Thyroid gland (tissue), 4 donors: ENCODE measurements around the gene RALBP1. TPM values are rescaled to one million over a fixed set of nuclear protein-coding genes. Genes with fewer than 3 reads are reported as not detected.
A peak's percentile ranks its signal among the peaks of the same experiment; 100 is the strongest.
"Not testable (repeated sequence)": the region's sequence is repeated elsewhere in the genome, so short reads cannot be mapped to it uniquely, and the experiment has no call there.

ENCODE experiments used
- DNase-seq, 2 donors: peaks; one replicate each; pipeline ENCODE4 v3.0.0-alpha.2; 2019
- H3K27ac ChIP-seq, 3 donors: fragments of 200-600 bp; sonication (generic); 1 replicate in 2 of 3; 2 replicates in 1 of 3; pipeline ENCODE4 v1.5.1; 2016 to 2019; ENCODE audit warnings: mild to moderate bottlenecking in 1 of 3, moderate library complexity in 1 of 3
- H3K27me3 ChIP-seq: fragments of 200-600 bp; sonication (generic); one replicate; pipeline ENCODE4 v1.5.1; 2019
- H3K36me3 ChIP-seq, 2 donors: fragments of 200-600 bp; sonication (generic); one replicate each; pipeline ENCODE4 v1.5.1; 2016 to 2019
- H3K4me1 ChIP-seq, 2 donors: fragments of 200-600 bp; sonication (generic); one replicate each; pipeline ENCODE4 v1.5.1; 2017 to 2019
- H3K4me3 ChIP-seq, 3 donors: fragments of 200-600 bp; sonication (generic); replicated peaks in 1 of 3; 1 replicate in 2 of 3; 2 replicates in 1 of 3; pipeline ENCODE4 v1.5.1; 2016; ENCODE audit warnings: mild to moderate bottlenecking in 1 of 3
- H3K9me3 ChIP-seq: fragments of 200-600 bp; sonication (generic); one replicate; pipeline ENCODE4 v1.5.1; 2017
- POLR2A ChIP-seq, 2 donors: fragments of 450-650 bp; IDR thresholded peaks; one replicate each; pipeline ENCODE4 v1.6.1; 2017; ENCODE audit warnings: antibody characterized with exemption in 2 of 2, mild to moderate bottlenecking in 2 of 2, moderate library complexity in 1 of 2
- WGBS, 2 donors: methylation state at CpG; one replicate each; pipeline ENCODE4 v1.1.5; 2017; 5-methylcytosine and 5-hydroxymethylcytosine counted together
- intact Hi-C: fragments of 100-400 bp; cut with DNase I; formaldehyde crosslinking; loops from one replicate; pipeline ENCODE4 v1.15.1; 2023
- total RNA-seq, 4 donors: library from RNA; depleted of rRNA; stranded (reverse); fragments of >200 nt; gene quantifications; one replicate each; pipeline ENCODE4 v1.2.3, GENCODE V29; 2016
- TF ChIP-seq, protein P1 (sequence below), 6 experiments: fragments of 200-600 bp in 3 of 6; fragments of 450-650 bp in 3 of 6; sonication (generic) in 3 of 6; IDR thresholded peaks; one replicate each; pipeline ENCODE4 v1.5.1; 2016 to 2019; ENCODE audit warnings: antibody characterized with exemption in 6 of 6, mild to moderate bottlenecking in 2 of 6, inconsistent platforms in 1 of 6, moderate library complexity in 1 of 6

The RALBP1 gene
- total RNA-seq, result 10 to 100 TPM; 46.6 to 69.9 (median 62.8) TPM

DNA sequence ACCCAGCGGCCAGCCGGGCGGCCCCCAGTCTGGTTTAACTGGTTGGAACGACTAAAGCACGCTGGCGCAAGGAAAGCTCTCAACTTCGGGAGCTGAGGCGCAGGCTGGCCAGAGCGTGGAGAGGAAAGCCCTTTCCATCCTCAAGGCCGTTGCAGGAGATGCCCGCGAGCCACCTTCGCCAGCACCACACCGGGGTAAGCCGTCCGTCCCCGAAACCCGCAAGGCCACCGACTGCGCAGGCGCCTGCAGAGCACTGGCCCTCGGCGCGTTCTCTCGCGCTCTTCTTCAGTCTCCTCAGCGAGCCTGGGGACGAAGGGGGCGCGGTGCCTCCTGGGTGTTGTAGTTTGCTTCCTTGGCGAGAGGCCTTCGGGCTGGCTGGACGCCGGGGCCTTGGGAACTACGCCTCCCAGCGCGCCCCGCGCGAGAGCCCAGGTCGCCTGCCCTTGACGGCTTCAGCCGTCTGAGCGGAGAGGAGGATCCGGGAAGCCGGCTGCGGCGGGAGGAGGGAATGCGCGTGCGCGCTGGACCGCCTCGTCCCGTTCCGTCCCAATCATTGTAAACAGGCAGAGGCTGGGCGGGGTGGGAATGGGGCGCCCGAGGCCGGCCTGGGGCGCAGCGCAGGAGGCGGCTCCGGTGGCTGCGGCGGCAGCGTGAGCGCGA is at the start of gene RALBP1:
TSS of gene RALBP1 (plus strand) at position 531 of the 660 bp plus-strand sequence. CDS start 37,533 bp downstream, outside the sequence.
- intact Hi-C loops, result no loop called here
- DNase-seq, result peak; percentile 100
- peak; percentile 52 to 90 for TF ChIP-seq POLR2A (IDR thresholded peaks at IDR 0.05)
- TF ChIP-seq, protein P1, sequence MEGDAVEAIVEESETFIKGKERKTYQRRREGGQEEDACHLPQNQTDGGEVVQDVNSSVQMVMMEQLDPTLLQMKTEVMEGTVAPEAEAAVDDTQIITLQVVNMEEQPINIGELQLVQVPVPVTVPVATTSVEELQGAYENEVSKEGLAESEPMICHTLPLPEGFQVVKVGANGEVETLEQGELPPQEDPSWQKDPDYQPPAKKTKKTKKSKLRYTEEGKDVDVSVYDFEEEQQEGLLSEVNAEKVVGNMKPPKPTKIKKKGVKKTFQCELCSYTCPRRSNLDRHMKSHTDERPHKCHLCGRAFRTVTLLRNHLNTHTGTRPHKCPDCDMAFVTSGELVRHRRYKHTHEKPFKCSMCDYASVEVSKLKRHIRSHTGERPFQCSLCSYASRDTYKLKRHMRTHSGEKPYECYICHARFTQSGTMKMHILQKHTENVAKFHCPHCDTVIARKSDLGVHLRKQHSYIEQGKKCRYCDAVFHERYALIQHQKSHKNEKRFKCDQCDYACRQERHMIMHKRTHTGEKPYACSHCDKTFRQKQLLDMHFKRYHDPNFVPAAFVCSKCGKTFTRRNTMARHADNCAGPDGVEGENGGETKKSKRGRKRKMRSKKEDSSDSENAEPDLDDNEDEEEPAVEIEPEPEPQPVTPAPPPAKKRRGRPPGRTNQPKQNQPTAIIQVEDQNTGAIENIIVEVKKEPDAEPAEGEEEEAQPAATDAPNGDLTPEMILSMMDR (IDR thresholded peaks at IDR 0.05), result peak in 3 of 6 experiments; percentile 20 to 53 (median 20)
- peak within 1 kb of the TSS; percentile 89 to 95 (median 93) for H3K4me3 ChIP-seq
- no peaks in the 10 kb centered on the region for H3K27me3 ChIP-seq
- WGBS, 2 donors, result 1 to 2% methylated on average over 39 to 54 of the region's 69 CpGs
- peaks cover 0 to 6% of the 10 kb centered on the region in 2 donors for H3K36me3 ChIP-seq
- peak within 1 kb of the TSS; percentile 94 to 95 (median 94) for H3K27ac ChIP-seq
- peaks cover 15% of the 10 kb centered on the region in 2 donors for H3K4me1 ChIP-seq
- H3K9me3 ChIP-seq, result no peaks in the 10 kb centered on the region

DNA sequence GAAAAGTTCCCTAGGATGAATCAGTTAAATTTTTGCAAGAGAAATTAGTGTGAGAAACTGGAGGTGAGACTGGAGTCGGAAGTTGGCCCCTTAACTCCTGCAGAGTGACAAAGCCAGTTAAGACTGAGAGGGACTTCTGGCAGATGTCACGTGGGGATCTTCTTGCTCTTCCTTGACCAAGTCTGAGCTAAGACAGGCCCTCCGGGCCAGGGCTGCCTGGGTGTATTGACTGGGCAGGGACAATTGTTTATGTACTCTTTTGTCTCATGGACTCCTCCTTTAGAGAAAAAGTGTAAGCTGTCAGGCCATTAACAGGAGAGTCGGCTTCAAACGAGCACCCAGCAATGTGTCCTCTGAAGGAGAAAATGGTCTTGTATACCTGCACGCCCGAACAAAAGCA is 48.6 kb upstream of the RALBP1 start:
- 90% methylated on average over 7 of the region's 7 CpGs for WGBS, 2 donors
- TF ChIP-seq POLR2A (IDR thresholded peaks at IDR 0.05), result no peak
- TF ChIP-seq, protein P1 (IDR thresholded peaks at IDR 0.05), result no peak
- H3K27ac ChIP-seq, result no peak overlapping the region
- peaks cover 9 to 12% of the 10 kb centered on the region in 2 donors for H3K4me1 ChIP-seq
- intact Hi-C loops, result no loop called here
- DNase-seq, result no peak
- H3K27me3 ChIP-seq, result no peaks in the 10 kb centered on the region
- H3K36me3 ChIP-seq, result no peaks in the 10 kb centered on the region
- H3K4me3 ChIP-seq, result no peak overlapping the region
- H3K9me3 ChIP-seq, result no peaks in the 10 kb centered on the region

DNA sequence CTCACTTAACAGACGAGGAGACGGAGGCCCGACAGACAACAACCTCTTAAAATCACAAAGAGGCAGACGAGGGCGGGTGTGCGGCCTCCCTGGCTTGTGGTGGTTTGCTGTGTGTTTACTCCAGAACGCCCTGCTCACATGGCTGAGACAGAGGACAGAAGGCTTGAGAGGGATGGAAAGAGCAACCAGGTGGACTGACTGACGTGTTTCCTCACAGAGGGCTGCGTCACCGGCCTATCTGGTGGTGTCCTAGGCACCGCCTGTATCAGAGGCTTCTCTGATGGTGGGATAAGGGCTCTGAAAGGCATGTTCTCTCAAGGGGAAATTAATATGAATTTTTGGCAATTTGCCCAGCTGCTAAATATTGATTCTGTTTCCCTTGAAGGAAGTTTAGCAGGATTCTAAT is 47.0 kb upstream of the RALBP1 start:
- no peaks in the 10 kb centered on the region for H3K9me3 ChIP-seq
- peak in 1 of 2 donors; percentile 9 for DNase-seq
- H3K27ac ChIP-seq, result no peak overlapping the region
- no peaks in the 10 kb centered on the region for H3K36me3 ChIP-seq
- no peak for TF ChIP-seq POLR2A (IDR thresholded peaks at IDR 0.05)
- TF ChIP-seq, protein P1 (IDR thresholded peaks at IDR 0.05), result no peak
- 82 to 89% methylated on average over 11 of the region's 11 CpGs for WGBS, 2 donors
- H3K4me3 ChIP-seq, result no peak overlapping the region
- no peaks in the 10 kb centered on the region for H3K27me3 ChIP-seq
- intact Hi-C loops, result no loop called here
- peaks cover 1 to 6% of the 10 kb centered on the region in 2 donors for H3K4me1 ChIP-seq

DNA sequence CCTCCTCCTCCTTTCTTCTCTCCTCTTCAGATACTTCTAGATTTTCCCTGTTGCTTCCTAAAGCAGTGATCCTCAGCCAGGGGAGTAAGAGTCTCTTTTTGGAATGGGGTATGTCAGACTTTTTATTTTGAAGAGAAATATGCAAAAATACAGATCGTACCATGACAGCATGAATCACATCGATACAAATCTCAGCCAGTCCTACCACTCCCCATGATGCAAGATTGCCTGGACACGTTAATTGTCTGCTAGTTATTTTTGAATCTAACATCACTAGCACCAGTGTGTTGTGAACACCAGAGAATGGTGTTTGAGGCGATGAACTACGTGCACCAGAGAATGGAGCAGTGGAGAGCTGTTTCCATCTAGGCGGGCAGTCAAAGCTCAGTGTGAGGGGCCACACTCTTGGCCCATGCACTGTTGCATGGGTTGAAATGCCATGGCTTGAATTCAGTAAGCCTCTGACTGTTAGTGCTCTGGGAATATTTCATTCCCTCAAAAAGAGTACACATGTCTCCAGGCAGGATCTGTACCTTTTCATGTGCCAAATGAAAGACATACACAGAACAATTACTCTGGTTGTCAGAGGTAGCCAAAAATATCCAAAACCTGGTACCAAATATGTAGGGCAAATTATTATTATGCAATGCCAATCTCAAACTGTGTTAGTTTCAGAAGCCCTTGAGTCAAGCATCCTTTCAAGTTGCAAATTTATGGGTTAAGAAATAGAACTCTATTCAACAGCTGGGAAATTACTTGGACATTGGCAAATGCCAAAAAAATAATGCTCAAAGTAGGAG is 46.3 kb upstream of the RALBP1 start:
- Histone ChIP-seq H3K27ac (no peak overlapping the region), H3K27me3 (no peaks in the 10 kb centered on the region), H3K4me1 (no peaks in the 10 kb centered on the region), H3K4me3 (no peak overlapping the region), H3K9me3 (no peaks in the 10 kb centered on the region), H3K36me3 (no peaks in the 10 kb centered on the region)
- no peak for DNase-seq
- intact Hi-C loops, result no loop called here
- TF ChIP-seq POLR2A (IDR thresholded peaks at IDR 0.05), result no peak
- TF ChIP-seq, protein P1 (IDR thresholded peaks at IDR 0.05), result no peak
- WGBS, 2 donors, result 90 to 95% methylated on average over 6 of the region's 6 CpGs

DNA sequence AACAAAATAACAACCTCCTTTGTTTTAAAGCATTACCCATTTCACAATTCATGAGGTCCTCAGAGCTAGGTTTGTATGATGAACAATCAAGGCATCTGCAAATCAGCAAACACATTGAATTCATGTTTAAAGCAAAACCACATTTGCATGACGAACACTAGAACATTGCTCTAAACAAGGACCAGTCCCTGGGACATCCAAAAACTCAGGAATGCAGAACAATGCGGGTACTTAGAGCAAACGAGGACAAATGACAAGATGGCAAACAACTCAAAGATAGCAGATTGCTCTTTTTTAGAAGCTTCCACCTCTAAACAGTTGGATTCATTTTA is 45.7 kb upstream of the RALBP1 start:
- Histone ChIP-seq H3K9me3 (no peaks in the 10 kb centered on the region), H3K27me3 (no peaks in the 10 kb centered on the region), H3K36me3 (no peaks in the 10 kb centered on the region), H3K4me1 (no peaks in the 10 kb centered on the region), H3K4me3 (no peak overlapping the region), H3K27ac (no peak overlapping the region)
- TF ChIP-seq POLR2A (IDR thresholded peaks at IDR 0.05), result no peak
- TF ChIP-seq, protein P1 (IDR thresholded peaks at IDR 0.05), result no peak
- no peak for DNase-seq
- intact Hi-C loops, result no loop called here
- WGBS, 2 donors, result 54 to 75% methylated on average over 3 of the region's 3 CpGs

DNA sequence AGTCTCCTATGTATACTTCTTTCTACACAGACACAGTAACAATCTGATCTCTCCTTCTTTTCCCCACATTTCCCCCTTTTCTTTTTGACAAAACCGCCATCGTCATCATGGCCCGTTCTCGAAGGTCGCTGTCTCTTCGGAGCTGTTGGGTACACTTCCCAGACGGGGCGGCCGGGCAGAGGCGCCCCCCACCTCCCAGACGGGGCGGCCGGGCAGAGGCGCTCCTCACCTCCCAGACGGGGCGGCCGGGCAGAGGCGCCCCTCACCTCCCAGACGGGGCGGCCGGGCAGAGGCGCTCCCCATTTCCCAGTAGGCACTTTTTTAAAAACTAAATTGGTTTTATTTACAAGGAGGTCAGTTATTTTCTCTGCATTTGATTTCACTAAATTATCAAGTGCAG is 45.0 kb upstream of the RALBP1 start:
- H3K36me3 ChIP-seq, DNase-seq, H3K9me3 ChIP-seq, H3K4me3 ChIP-seq, H3K4me1 ChIP-seq, H3K27me3 ChIP-seq, intact Hi-C loops, H3K27ac ChIP-seq: not testable (repeated sequence)
- WGBS, 2 donors, result 91 to 97% methylated on average over 22 of the region's 22 CpGs
